Measurements from ENCODE around the gene NMNAT3. TPM values are rescaled to one million over a fixed set of nuclear protein-coding genes. Genes with fewer than 3 reads are reported as not detected.

Gene NMNAT3
- total RNA-seq, 4 donors from 2014 or later = 1.5 to 12.6 (median 5.6) TPM

DNA sequence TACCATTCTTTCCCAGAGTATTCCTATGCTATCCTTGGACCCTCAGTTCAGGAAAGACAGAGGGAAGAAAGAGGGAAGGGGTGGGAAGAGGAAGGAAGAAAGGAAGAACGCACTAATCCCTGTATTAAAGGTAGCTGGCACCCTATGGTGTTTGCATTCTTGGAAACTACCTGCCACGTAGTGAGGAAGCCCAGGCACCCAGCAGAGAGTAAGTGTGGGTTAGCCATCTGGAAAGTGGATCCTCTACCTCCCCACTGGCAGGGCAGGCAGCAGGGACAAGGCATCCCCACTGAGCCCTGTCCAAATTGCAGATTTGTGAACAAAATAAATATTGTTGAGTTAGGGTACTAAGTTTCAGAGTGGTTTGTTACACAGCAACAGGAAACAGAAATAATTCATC, 147.1 kb downstream of the NMNAT3 start:
- WGBS, 2 donors (ENCODE audit: low coverage in 1 of 2) = 64 to 93% methylated on average over 1 to 2 of the region's 2 CpGs
- Histone ChIP-seq H3K9me3 (no peaks in the 10 kb centered on the region), H3K4me1 (peaks cover 0 to 23% (median 4%) of the 10 kb centered on the region in 4 donors), H3K27ac (no peak overlapping the region), H3K36me3 (no peaks in the 10 kb centered on the region), H3K27me3 (no peaks in the 10 kb centered on the region), H3K4me3 (no peak overlapping the region)
- intact Hi-C loops (cut with DNase I; ENCODE audit: low total_unique reads) = no loop called here
- in situ Hi-C loops (cut with MboI; ENCODE audit: low pct_ligation_motif_present in 1 of 4, low pct_unique_long_range_greater_than_20kb in 1 of 4, low sequenced_read_pairs in 3 of 4) = no loop called here
- no peak for TF ChIP-seq POLR2AphosphoS5 (IDR thresholded peaks at IDR 0.05)
- TF ChIP-seq, protein P1, sequence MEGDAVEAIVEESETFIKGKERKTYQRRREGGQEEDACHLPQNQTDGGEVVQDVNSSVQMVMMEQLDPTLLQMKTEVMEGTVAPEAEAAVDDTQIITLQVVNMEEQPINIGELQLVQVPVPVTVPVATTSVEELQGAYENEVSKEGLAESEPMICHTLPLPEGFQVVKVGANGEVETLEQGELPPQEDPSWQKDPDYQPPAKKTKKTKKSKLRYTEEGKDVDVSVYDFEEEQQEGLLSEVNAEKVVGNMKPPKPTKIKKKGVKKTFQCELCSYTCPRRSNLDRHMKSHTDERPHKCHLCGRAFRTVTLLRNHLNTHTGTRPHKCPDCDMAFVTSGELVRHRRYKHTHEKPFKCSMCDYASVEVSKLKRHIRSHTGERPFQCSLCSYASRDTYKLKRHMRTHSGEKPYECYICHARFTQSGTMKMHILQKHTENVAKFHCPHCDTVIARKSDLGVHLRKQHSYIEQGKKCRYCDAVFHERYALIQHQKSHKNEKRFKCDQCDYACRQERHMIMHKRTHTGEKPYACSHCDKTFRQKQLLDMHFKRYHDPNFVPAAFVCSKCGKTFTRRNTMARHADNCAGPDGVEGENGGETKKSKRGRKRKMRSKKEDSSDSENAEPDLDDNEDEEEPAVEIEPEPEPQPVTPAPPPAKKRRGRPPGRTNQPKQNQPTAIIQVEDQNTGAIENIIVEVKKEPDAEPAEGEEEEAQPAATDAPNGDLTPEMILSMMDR (IDR thresholded peaks at IDR 0.05) = no peak
- no peak for TF ChIP-seq EP300 (IDR thresholded peaks at IDR 0.05; ENCODE audit: low read depth)
- no peak for TF ChIP-seq POLR2A (IDR thresholded peaks at IDR 0.05)
- no peak for DNase-seq

DNA sequence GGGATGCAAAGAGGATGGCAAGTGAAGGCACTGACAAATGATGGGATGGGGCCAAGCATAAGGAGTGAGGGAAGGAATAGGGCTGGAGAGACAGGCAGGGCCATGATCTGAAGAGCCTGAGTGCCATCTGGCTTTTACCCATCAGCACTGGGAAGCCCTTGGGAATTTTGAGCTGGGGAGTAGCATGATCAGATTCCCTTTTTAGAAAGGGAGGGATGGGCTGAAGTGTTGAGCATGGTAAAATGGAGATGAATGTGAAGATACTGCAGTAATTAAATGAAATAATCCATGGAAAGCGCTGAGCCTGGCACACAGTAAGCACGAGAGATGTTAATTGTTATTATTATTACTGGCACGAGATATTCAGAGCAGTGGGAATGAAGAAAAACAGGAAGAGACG, 148.1 kb downstream of the NMNAT3 start:
- 76 to 91% methylated on average over 4 of the region's 4 CpGs for WGBS, 2 donors (ENCODE audit: low coverage in 1 of 2)
- no peak for TF ChIP-seq EP300 (IDR thresholded peaks at IDR 0.05; ENCODE audit: low read depth)
- TF ChIP-seq POLR2A (IDR thresholded peaks at IDR 0.05) = no peak
- TF ChIP-seq, protein P1 (IDR thresholded peaks at IDR 0.05) = no peak
- Histone ChIP-seq H3K9me3 (no peaks in the 10 kb centered on the region), H3K4me1 (peaks cover 0 to 13% (median 0%) of the 10 kb centered on the region in 4 donors), H3K36me3 (no peaks in the 10 kb centered on the region), H3K4me3 (no peak overlapping the region), H3K27me3 (no peaks in the 10 kb centered on the region), H3K27ac (no peak overlapping the region)
- intact Hi-C loops (cut with DNase I; ENCODE audit: low total_unique reads) = no loop called here
- no peak for DNase-seq
- in situ Hi-C loops (cut with MboI; ENCODE audit: low pct_ligation_motif_present in 1 of 4, low pct_unique_long_range_greater_than_20kb in 1 of 4, low sequenced_read_pairs in 3 of 4) = no loop called here

DNA sequence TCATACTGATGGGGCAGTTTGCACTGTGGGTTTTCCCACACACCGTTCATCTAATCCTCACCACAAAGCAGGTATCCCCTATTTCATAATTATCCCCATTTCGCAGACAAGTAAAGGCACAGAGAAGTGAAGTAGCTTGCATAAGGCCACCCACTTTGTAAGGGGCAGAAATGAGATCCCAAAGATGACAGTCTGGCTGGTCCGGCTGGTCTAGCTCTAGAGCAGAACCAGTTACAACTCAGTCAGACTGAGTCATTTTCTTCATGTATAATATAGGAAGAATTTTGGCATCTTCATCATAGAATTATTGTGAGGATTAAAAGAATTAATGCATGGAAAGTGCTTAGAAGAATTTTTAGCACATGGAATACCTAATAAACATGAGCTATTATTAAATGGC, 148.8 kb downstream of the NMNAT3 start:
- no peaks in the 10 kb centered on the region for H3K9me3 ChIP-seq
- no peak overlapping the region for H3K4me3 ChIP-seq
- peaks cover 0 to 6% (median 0%) of the 10 kb centered on the region in 4 donors for H3K4me1 ChIP-seq
- H3K27ac ChIP-seq = no peak overlapping the region
- WGBS, 2 donors (ENCODE audit: low coverage in 1 of 2) = 83 to 90% methylated on average over 1 to 3 of the region's 3 CpGs
- in situ Hi-C loops (cut with MboI; ENCODE audit: low pct_ligation_motif_present in 1 of 4, low pct_unique_long_range_greater_than_20kb in 1 of 4, low sequenced_read_pairs in 3 of 4) (no loop called here), intact Hi-C loops (cut with DNase I; ENCODE audit: low total_unique reads) (no loop called here)
- DNase-seq = no peak
- no peaks in the 10 kb centered on the region for H3K36me3 ChIP-seq
- TF ChIP-seq POLR2A (IDR thresholded peaks at IDR 0.05) = no peak
- no peak for TF ChIP-seq POLR2AphosphoS5 (IDR thresholded peaks at IDR 0.05)
- TF ChIP-seq, protein P1 (IDR thresholded peaks at IDR 0.05) = no peak
- TF ChIP-seq EP300 (IDR thresholded peaks at IDR 0.05; ENCODE audit: low read depth) = no peak
- no peaks in the 10 kb centered on the region for H3K27me3 ChIP-seq

DNA sequence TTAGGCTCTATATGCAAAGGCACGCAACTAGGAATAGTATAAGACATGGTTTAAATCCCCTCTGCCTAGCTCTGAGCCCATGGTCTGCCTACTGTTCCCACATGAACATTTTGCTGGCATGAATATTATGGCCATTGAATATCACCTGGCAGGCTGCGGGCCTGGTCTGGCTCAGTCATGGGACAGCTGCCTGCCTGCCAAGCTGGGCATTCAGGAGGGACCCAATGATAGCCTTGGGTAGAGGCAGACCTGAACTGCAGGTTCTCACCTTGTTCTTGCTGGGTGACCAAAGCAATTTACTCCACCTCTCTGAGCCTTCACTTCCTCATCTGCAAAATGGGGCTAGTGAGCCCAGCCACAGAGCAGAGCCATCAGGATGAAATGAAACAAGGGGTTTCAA, 149.5 kb downstream of the NMNAT3 start:
- H3K4me3 ChIP-seq = no peak overlapping the region
- H3K27me3 ChIP-seq = no peaks in the 10 kb centered on the region
- TF ChIP-seq EP300 (IDR thresholded peaks at IDR 0.05; ENCODE audit: low read depth) (no peak), POLR2A (IDR thresholded peaks at IDR 0.05) (no peak), POLR2AphosphoS5 (IDR thresholded peaks at IDR 0.05) (no peak)
- TF ChIP-seq, protein P1 (IDR thresholded peaks at IDR 0.05) = no peak
- 100% methylated on average over 1 to 2 of the region's 2 CpGs for WGBS, 2 donors (ENCODE audit: low coverage in 1 of 2)
- no peak for DNase-seq
- intact Hi-C loops (cut with DNase I; ENCODE audit: low total_unique reads) = no loop called here
- no peaks in the 10 kb centered on the region for H3K9me3 ChIP-seq
- in situ Hi-C loops (cut with MboI; ENCODE audit: low pct_ligation_motif_present in 1 of 4, low pct_unique_long_range_greater_than_20kb in 1 of 4, low sequenced_read_pairs in 3 of 4) = no loop called here
- no peaks in the 10 kb centered on the region for H3K36me3 ChIP-seq
- H3K4me1 ChIP-seq = no peaks in the 10 kb centered on the region
- H3K27ac ChIP-seq = no peak overlapping the region

Measured in transverse colon (tissue), 4 donors.